Measurements from ENCODE around the gene GRK4.
"Not testable (repeated sequence)": the region's sequence is repeated elsewhere in the genome, so short reads cannot be mapped to it uniquely, and the experiment has no call there.

The GRK4 gene

DNA sequence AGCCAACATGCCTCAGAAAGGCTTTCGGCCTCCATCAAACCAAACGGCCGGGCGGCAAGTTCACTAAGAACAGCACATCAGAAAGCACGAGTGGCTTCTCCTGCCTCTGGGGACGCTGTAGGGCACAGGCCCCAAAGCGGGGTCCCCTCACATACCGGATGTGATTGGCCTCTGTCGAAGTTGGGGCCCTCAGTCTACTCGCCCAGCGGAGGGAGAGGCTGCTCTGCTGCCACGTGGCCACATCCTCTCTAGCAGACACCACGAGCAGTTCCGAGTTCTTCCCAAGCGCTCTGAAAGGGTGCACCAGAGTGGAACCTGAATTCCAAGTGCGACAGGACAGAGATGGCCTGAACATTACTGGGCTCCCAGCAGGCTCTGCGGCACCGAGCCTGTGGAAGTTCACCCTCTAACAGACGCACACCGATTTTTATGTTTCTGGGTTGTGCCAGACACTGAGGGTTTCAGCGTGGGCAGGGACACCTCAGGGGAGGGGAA is 21.3 kb upstream of the GRK4 start:
- no peak for DNase-seq (ENCODE audit: low read depth)

DNA sequence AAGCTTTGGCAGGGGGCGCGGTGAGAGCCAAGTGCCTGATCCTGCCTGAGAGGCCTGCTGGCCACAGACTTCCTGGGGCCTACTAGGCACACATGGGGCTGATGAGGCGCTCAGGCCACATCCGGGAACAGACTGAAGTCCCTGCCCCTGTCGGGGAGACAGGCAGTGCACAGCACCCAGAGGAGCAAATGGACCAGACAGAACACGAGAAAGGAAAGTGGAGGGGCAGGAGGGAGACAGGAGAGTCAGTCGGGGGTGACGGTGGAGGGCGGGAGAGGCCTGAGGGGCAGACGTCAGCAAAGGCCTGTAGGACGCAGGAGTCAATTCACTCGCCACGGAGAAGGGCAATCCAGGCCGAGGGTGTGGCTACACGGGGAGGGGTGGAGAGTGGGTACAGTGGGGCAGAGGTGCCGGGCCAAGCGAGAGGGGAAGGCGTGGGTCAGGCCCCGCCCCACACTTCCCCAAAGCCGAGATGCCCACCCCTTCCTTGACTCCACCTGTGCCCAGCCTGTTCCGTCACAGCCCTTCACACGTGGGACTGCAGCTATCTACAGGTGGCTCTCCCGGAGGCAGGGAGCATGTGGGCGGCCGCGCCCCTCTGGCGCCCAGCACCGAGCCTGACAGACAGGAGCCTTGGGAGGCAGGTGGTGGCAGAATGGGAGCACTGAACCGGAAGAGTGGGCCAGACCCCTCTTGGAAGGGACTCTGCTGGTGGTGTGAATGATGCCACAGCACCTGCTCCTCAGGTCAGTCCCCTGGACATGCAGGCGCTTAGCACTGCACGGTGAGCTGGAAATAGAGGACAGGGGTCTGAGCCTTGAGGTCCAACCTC is 20.6 kb upstream of the GRK4 start:
- no peak for DNase-seq (ENCODE audit: low read depth)

DNA sequence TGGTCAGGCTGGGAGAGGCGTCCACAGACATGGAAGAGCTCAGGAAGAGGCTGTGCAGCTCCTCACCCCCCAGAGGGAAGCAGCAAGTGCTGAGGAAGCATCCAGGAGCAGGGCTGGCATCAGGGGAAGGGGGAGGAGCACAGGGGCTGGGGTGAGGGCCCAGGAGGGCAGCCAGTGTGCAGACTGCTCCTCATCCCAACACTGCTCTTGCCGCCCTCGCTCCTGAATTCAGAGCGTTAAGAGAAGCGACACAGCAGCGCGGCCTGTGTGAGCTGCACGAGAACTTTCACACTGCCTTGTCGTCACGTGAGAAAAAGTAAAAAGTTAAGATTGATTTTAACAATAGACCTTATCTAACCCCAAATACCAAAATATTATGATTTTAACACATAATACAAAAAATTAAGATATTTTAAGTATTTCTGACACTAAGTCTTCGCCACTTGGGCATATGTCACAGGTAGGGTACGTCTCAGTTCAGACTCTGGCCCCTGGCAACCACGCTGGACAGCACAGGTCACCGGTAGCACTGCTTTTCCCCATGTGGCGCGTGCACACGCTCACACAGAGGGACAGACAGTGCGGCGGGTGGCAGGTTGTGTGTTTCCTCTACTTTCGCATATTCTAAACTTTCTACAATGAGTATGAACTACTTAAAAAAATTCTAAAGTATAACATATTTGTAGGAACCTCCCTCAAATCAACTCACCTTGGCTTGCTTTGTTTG is 19.8 kb upstream of the GRK4 start:
- DNase-seq (ENCODE audit: low read depth), result no peak

DNA sequence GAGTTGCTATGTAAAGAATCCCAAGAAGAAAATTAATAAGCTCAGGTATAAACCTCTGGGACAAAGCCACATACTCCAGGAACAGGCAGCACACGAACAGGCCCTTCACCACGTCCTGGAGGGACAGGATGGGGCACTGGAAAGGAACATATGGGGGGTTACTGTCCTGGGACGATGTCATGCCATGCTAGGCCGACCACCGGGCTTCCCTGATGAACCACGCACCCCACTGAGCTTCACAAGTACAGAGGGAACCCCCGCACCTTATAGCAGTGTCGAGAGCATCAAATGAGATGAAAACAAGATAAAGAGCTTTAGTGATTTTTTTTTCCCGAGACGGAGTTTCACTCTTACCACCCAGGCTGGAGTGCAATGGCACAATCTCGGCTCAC is 19.3 kb upstream of the GRK4 start:
- no peak for DNase-seq (ENCODE audit: low read depth)

DNA sequence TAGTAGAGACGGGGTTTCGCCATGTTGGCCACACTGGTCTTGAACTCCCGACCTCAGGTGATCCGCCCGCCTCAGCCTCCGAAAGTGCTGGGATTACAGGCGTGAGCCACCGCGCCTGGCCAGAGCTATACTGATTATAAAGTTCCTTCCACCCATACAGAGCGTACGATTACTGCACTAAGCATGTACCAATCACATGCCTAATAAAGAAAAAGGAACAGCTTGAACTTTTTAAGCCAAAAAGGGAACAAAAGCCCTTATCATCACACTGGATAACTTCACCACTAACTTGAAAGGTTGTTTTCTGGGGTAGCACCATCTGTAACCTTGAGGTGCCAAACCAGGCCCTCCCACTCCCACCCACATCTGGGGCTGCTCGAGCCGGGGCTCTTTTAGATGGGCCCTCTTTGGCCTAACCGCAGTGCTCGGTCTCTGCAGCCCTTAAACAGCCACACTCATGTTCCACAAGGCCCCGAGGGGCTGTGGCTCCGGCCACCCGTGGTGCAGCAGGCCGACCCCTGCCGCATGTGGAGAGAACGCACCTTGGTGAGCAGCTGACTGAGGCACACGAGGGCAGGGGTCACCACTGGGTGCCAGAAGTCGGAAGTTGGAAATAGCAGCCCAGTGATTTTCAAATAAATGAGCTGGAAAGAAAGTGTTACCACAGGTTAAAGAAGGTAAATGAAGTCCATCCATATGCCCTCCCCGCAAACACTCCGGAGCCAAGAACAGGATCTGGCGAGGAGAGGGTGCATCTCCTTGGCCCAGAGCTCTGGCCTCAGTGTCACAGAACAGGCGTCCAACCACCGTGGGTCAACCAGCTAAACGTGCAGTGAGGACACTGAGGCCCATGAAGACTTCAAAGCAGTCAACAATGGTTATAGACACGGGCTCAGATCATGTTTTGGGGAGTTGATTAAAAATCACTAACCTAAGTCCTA is 18.5 kb upstream of the GRK4 start:
- no peak for DNase-seq (ENCODE audit: low read depth)

DNA sequence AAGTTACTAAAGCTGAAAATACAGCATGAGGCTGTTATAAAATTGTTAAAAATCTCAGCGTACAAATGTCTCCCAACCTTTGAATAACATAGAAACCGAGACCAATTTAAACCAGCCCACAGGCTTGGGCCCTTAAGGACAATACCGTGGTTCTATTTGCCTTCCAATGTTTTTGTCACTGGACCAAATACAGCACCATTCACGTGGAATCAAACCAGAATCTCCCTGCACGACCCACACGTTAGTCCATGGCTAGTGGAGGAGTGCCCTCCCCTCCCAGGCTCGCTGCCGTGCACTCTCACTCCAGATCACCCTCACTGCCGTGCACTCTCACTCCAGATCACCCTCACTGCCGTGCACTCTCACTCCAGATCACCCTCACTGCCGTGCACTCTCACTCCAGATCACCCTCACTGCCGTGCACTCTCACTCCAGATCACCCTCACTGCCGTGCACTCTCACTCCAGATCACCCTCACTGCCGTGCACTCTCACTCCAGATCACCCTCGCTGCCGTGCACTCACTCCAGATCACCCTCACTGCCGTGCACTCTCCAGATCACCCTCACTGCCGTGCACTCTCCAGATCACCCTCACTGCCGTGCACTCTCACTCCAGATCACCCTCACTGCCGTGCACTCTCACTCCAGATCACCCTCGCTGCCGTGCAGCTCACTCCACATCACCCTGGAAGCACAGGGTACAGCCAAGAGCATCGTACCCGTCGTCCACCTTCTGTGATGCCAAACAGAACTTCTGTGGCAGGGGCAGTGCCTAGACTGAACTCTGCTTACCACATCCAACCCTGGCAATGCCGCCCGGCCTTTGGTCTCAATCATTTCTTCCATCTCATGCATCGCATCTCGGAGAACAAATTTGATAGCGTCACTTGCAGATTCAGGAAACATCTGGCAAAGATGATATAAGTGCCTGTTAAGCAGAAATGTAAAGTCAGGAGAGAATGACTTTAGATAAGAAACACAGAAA is 17.5 kb upstream of the GRK4 start:
- not testable (repeated sequence) for DNase-seq (ENCODE audit: low read depth)

DNA sequence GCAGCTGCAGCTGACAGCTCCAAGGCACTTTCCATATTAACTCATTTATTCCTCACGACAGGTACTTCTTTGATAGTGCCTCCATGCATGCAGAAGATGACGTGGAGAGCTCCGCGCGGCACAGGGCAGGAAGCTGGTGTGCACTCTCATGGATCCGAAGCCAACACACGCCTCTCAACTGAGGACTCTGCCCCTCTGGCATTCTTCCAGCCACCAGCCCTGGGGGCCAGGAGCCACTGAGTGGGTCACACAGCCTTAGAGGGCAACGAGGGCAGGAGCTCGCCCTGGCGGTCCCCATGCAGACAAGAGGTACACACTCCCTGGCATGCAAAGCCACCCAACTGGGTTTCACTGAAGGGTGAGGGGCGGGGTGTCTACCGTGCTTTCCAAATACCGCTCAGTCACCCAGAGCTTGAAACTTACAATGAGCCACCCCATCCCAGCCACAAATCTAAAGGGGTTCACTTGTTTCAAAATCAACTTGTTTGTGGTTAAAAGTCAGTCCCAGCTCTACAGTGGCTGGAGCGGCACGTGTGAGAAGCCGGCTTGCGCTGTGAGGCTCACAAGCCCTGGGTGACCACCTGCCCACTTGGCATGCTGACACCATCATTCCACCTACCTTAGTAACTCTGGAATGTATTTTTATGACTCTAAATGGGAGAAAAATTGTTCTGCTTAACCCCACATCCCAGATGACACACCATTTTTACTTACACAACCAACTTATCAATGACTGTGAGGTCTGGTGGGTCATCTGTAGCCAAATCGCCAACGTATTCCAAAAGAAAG is 16.4 kb upstream of the GRK4 start:
- no peak for DNase-seq (ENCODE audit: low read depth)

DNA sequence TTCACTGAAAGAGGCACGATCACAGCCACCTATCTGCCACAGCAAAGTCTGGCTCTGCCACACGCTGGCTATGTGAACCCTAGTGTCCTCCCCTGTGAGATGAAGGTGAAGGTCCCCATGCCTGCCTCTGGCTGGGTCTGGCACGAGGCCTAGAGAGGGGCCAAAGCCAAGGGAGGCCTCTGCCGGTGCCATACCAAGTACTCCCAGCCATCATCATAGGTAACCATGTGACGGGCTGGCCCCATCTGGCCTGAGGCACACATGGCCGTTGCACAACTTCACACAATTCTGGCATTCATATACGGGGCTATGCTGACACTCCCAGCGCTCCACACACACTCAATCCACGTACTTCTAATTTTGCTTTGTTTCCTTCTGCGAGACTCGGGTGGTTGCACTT is 15.4 kb upstream of the GRK4 start:
- DNase-seq (ENCODE audit: low read depth), result no peak

DNA sequence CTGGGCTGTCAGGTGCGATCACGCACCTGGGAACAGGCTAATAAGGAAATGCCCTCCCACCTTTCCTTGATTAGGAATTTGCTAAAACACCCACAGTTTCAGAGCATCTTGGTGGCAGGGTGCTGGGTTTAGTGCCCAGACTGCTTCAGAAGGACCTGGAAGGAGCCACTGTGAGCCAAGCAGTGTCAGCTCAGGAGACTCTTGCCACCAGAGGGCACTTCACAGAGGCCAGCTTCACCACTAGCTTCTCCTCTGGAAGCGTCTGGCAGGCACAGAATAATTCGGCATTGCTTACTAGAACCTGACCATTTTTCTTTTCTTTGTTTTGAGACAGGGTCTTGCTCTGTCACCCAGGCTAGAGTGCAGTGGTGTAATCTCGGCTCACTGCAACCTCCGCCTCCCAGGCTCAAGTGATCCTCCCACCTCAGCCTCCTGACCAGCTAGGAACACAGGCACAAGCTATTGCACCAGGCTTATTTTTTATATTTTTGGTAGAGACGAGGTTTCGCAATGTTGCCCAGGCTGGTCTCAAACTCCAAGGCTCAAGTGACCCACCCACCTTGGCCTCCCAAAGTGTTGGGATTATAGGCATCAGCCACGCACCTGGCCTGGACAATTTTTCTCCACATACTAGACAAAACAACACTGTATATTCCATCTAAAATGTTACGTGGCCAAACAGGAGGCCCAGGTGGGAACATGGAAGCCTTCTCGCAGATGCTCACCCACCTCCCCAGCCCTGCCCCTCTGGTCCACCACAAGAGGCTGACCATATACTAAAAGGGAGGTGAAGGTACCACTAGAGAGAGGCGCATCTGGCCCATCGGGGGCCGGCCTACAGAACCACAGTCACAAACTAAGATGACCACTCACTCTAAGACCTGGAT is 14.2 kb upstream of the GRK4 start:
- no peak for DNase-seq (ENCODE audit: low read depth)

DNA sequence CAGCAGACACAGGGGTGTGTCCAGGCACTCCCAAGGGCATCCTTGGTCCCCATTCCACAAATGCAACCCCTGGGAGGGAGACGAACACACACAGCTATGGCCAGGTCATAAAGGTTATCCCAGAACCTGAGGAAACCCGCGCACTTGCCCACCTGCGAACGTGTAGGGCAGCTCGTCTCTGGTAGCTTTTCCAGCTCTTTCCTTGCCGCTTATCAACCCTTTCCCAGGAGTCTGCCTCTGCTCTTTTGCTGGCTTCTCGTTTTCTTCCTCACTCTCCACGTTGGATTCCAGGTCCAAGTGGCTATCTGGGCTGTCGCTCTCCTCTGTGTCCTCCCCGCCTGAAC is 13.6 kb upstream of the GRK4 start:
- DNase-seq (ENCODE audit: low read depth), result no peak

DNA sequence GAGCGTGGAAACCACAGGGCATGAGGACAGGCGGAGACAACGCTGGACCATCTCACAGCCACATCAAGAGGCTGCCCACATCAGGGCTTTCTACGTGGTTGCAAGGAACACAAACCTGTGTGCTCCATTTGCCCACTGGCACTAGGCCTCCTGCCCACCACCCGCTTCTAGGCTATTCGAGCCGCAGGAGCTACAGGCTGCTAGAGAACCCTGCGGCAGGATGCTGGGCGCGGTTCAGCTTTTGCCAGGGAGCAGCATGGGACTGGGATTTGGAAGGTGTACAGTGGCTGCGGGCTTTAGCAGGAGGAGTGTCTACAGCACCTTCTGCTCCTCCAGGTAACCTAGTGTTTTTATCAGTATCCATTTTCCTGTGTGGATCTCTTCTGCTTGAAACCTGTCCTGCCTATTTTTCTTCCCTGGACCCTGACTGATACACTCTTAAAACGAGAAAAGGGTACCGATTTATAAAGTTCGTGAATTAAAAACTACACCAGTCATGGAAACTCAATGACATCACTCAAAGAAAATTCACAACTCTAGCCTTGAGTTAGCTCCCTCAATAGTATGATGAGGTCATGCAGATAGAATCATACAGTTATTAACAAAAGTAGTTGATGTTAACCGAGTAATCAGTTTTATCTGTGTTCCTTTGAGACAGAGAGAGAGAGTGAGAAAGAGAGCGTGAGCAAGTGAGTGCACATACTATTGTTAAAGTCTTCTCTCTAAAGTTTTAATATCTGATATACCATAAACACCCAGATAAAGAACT is 13.0 kb upstream of the GRK4 start:
- no peak for DNase-seq (ENCODE audit: low read depth)

DNA sequence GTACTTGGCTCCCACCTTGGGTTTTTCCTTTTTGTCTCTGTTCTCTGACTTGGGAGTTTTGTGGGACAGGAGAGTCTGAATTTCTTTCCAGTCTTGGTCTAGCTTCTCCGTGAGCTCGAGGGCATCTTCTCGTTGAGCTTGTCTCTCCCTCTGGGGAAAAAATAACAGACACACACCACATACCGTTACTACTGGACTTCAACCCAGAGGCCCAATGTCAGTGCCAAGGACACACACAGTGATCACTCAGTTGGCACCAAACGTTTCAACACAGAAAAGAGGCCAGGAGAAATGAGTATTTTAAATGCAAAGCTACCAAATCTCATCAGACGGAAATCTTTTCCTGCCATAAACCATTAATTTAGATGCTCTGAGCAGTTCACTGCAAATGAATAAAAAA is 9.9 kb upstream of the GRK4 start:
- no peak for DNase-seq (ENCODE audit: low read depth)

DNA sequence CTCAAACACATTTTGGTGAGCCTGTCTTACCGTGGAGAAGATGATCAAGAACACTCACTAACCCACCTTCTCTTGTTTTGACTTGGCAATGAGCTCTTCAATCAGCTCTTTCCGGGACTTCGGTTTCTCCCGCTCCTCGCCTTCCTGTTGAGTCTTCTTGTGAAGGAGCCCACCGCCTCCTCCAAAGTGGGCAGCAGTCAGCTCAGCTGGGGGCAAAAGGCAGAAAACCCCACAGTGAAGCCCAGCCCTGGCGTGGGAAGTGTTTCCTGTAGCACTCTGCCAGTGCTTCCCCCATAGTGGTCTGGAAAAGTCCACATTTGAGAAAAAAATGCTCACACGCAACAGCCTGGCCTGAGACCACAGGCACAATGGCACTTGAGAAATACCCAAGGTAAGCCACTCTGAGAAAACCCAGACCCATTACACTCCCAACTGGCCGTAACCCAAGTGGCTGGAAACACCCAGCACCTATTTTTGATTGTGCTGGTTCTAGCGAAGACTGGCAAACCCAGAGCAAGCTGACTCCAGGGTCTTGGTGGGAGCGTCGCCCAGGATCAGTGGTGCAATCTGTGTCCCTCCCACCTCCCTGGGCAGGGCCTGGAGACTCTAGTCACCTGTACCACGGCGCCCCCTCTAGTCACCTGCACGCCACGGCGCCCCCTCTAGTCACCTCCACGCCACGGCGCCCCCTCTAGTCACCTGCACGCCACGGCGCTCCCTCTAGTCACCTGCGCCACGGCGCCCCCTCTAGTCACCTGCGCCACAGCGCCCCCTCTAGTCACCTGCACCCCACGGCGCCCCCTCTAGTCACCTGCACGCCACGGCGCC is 8.8 kb upstream of the GRK4 start:
- DNase-seq (ENCODE audit: low read depth), result no peak

DNA sequence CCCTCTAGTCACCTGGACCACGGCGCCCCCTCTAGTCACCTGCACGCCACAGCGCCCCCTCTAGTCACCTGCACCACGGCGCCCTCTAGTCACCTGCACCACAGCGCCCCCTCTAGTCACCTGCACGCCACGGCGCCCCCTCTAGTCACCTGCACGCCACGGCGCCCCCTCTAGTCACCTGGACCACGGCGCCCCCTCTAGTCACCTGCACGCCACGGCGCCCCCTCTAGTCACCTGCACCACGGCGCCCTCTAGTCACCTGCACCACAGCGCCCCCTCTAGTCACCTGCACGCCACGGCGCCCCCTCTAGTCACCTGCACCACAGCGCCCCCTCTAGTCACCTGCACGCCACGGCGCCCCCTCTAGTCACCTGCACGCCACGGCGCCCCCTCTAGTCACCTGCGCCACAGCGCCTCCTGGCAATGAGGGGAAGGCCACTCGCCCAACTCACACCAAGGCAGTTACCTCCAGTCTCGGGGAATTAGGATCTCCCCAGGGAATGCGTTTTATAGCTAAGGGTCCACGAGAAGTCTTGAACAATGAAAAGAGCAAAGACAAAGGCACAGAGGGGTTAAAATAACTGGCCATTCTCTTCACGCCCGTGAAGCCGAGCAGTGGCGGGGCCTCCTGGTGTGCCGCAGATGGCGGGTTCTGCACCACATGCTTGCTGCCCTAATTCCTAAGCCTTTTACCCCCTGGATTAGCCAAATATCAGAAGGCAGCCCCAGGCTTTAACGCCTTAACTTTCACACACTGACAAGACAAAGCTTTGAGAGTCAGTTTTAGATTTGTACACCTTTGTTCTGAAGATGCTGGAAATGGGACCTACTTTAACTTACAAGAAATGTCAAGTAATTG is 8.0 kb upstream of the GRK4 start:
- DNase-seq (ENCODE audit: low read depth), result not testable (repeated sequence)

DNA sequence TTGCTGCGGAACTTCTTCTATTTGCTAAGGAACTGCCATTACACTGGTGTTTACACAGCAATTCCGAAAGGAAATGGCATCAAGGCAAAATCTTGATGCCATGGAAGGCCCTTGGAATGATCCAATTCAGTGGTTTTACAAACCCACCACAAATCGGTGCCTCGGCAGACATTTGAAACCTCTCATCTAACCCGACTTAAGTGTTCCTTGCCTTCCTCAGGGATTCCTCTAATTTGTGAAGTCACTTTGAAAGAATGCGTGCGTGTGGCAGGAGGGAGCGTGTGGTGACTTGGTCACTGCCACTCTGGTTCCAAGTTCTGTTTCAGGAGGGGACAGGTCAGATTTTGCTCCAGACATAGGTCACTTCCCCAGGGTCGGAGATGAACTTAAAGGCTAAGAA is 4.9 kb upstream of the GRK4 start:
- DNase-seq (ENCODE audit: low read depth), result no peak

DNA sequence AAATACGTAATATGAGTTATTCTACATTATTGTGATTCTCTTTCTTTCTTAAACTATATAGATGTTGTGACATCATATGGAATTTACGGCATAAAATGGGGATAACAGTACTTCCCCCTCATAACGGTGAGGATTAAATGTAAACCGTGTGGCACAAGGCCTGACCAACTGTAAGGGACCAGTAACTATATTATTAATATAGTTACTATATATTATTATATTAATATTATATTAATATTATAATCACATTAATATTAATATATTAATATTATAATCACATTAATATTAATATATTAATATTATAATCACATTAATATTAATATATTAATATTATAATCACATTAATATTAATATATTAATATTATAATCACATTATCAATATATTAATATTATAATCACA is 2.9 kb upstream of the GRK4 start:
- DNase-seq (ENCODE audit: low read depth), result not testable (repeated sequence)

DNA sequence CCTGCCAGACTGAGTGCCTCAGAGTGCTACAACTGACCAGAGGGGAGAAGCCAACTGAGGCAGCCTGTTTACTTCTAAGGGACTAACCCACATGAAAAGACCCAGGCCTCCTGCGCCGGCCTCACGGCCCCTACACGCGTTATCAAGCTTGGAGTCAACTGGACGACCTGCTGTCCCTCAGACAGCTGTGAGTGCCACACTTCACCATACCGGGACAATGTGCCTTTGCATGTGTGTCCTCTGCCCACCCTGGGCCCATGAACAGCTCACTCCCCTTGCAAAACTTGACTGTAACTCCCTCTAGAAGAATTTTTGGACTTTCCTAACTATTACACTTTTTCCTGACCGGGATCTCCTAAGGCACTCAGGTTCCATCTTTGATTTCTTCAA is 2.0 kb upstream of the GRK4 start:
- no peak for DNase-seq (ENCODE audit: low read depth)
